OCI-M1 (cell line): ENCODE measurements around the gene SCLT1.
"Not testable (repeated sequence)": the region's sequence is repeated elsewhere in the genome, so short reads cannot be mapped to it uniquely, and the experiment has no call there.

ENCODE experiments used
- DNase-seq: peaks from one replicate; lab custom pipeline; 2025; lab: John Stamatoyannopoulos, UW

SCLT1 gene

GRCh38 chr4:129093191-129093920 lies at the start of gene SCLT1:
SCLT1 (minus strand) TSS chr4:129093539; CDS start chr4:129093103, 436 bp downstream.
- DNase-seq, result peak; percentile 99

- peak; percentile 49 for DNase-seq
These were observed 47.2 kb upstream of the SCLT1 start for GRCh38 chr4:129140521-129140920.

GRCh38 chr4:129138810-129139496 lies 45.6 kb upstream of the SCLT1 start:
- DNase-seq, result no peak

GRCh38 chr4:129136433-129136832 lies 43.1 kb upstream of the SCLT1 start:
- DNase-seq, result no peak

- DNase-seq, result no peak
These were observed 38.0 kb upstream of the SCLT1 start for GRCh38 chr4:129131343-129131742.

- DNase-seq, result no peak
These were observed 35.8 kb upstream of the SCLT1 start for GRCh38 chr4:129129143-129129542.

GRCh38 chr4:129126614-129127013 lies 33.3 kb upstream of the SCLT1 start:
- not testable (repeated sequence) for DNase-seq

GRCh38 chr4:129117705-129118104 lies 24.4 kb upstream of the SCLT1 start:
- no peak for DNase-seq

GRCh38 chr4:129113919-129114318 lies 20.6 kb upstream of the SCLT1 start:
- no peak for DNase-seq

- no peak for DNase-seq
These were observed 20.1 kb upstream of the SCLT1 start for GRCh38 chr4:129113434-129113833.

GRCh38 chr4:129111919-129112318 lies 18.6 kb upstream of the SCLT1 start:
- DNase-seq, result peak; percentile 37

- DNase-seq, result no peak
These were observed 17.6 kb upstream of the SCLT1 start for GRCh38 chr4:129110931-129111330.

- no peak for DNase-seq
These were observed 16.9 kb upstream of the SCLT1 start for GRCh38 chr4:129109965-129110824.

GRCh38 chr4:129098531-129099001 lies 5.2 kb upstream of the SCLT1 start:
- peak; percentile 91 for DNase-seq

- DNase-seq, result peak; percentile 98
These were observed 2.6 kb upstream of the SCLT1 start, which contains the start of gene C4orf33 for GRCh38 chr4:129095811-129096454. C4orf33 (plus strand) TSS chr4:129096152; CDS start chr4:129102611, 6,459 bp downstream.

- DNase-seq, result peak; percentile 67
These were observed 1.0 kb upstream of the SCLT1 start for GRCh38 chr4:129094347-129094746.

- DNase-seq, result peak; percentile 66
These were observed 628 bp downstream of the SCLT1 start for GRCh38 chr4:129092631-129093190.

- DNase-seq, result no peak
These were observed 5.8 kb downstream of the SCLT1 start for GRCh38 chr4:129087516-129087915.

GRCh38 chr4:129085472-129085871 lies 7.9 kb downstream of the SCLT1 start:
- DNase-seq, result no peak

- no peak for DNase-seq
These were observed 11.0 kb downstream of the SCLT1 start for GRCh38 chr4:129082302-129082701.

- no peak for DNase-seq
These were observed 13.2 kb downstream of the SCLT1 start for GRCh38 chr4:129080129-129080528.
